DMS153 treated with DMSO at 0.1 percent for 48 hours (cell line): Measurements from ENCODE around the gene UBE3C.
"Not testable (repeated sequence)": the region's sequence is repeated elsewhere in the genome, so short reads cannot be mapped to it uniquely, and the experiment has no call there.

Experiments
- DNase-seq: peaks from one replicate; lab custom pipeline; 2025; ENCODE audit not compliant: unreplicated experiment; lab: John Stamatoyannopoulos, UW

UBE3C gene

GRCh38 chr7:157138424-157139110 lies at the start of gene UBE3C:
Gene UBE3C (plus strand): TSS chr7:157138926. CDS start chr7:157139273, 347 bp downstream.
- peak; percentile 71 for DNase-seq

- no peak for DNase-seq
These were observed 49.6 kb upstream of the UBE3C start for GRCh38 chr7:157089100-157089610.

GRCh38 chr7:157090485-157091165 lies 48.1 kb upstream of the UBE3C start:
- no peak for DNase-seq

- DNase-seq = peak; percentile 38
These were observed 42.3 kb upstream of the UBE3C start for GRCh38 chr7:157096286-157097055.

GRCh38 chr7:157097056-157097329 lies 41.7 kb upstream of the UBE3C start:
- DNase-seq = no peak

DNA sequence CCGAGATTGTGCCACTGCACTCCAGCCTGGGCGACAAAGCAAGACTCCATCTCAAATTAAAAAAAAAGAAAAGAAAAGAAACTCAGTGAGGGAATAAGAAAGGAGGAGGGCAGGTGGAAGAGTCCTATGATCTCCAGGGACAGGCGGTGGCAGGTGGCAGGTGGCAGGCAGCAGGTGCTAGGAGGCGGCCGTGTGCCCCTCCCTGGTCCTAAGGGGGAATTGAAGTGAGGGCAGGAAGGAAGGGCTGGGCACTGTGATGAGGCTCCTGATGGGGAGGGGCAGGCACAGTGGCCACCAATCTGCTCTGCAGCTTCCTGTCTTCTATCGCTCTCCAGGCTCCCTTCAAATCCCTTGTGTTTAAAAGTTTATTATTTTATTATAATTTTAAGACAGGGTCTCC lies 41.2 kb upstream of the UBE3C start:
- DNase-seq = peak; percentile 13

DNA sequence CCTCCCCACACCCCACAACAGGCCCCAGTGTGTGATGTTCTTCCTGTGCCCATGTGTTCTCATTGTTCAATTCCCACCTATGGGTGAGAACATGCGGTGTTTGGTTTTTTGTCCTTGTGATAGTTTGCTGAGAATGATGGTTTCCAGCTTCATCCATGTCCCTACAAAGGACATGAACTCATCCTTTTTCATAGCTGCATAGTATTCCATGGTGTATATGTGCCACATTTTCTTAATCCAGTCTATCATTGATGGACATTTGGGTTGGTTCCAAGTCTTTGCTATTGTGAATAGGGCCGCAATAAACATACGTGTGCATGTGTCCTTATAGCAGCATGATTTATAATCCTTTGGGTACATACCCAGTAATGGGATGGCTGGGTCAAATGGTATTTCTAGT lies 38.7 kb upstream of the UBE3C start:
- DNase-seq = not testable (repeated sequence)

DNA sequence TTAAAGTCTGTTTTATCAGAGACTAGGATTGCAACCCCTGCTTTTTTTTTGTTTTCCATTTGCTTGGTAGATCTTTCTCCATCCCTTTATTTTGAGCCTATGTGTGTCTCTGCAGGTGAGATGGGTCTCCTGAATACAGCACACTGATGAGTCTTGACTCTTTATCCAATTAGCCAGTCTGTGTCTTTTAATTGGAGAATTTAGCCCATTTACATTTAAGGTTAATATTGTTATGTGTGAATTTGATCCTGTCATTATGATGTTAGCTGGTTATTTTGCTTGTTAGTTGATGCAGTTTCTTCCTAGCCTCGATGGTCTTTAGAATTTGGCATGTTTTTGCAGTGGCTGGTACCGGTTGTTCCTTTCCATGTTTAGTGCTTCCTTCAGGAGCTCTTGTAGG lies 35.1 kb upstream of the UBE3C start:
- DNase-seq = not testable (repeated sequence)

- no peak for DNase-seq
These were observed 27.4 kb upstream of the UBE3C start for GRCh38 chr7:157111311-157111710.

GRCh38 chr7:157112706-157113105 lies 26.0 kb upstream of the UBE3C start:
- no peak for DNase-seq

GRCh38 chr7:157113607-157114006 lies 25.1 kb upstream of the UBE3C start:
- no peak for DNase-seq

GRCh38 chr7:157116762-157117161 lies 22.0 kb upstream of the UBE3C start:
- no peak for DNase-seq

DNA sequence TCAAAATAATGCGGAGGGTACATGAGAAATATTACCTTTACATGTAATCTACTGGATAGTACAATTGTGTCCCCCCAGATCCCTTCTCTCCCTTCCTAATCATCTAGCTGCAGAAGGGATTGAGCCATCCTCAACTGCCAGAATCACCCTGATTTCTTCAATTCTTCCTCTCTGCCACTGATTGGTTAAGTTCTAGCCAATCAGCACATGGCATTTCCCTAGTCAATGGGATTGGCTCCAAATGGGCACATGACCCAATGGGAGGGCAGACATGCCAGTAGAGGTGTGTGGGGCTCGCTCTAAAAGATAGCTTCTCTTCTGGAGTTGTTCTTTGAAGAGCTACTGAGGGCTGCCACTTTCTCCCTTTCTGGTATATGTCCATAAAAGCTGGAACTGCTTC lies 20.9 kb upstream of the UBE3C start:
- no peak for DNase-seq

DNA sequence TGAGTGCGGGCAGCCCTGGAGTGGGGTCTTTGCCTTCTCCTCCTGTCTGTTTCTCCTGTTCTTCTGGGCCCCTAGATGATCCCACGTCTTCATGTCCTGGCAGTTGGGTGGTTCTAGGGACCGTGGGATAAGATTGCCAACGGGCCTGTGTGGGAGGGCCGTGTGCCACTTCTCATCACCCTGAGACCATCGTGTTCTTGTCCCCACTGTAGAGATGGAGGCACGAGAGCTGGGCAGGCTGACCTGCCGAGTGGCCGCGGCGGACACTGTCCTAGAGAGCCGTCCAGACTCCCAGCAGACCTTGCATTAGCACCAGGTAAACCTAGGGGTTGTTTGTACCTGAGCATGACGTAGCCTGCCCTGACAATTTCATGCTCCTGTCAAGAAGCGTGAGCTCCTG lies 18.5 kb upstream of the UBE3C start:
- no peak for DNase-seq

DNA sequence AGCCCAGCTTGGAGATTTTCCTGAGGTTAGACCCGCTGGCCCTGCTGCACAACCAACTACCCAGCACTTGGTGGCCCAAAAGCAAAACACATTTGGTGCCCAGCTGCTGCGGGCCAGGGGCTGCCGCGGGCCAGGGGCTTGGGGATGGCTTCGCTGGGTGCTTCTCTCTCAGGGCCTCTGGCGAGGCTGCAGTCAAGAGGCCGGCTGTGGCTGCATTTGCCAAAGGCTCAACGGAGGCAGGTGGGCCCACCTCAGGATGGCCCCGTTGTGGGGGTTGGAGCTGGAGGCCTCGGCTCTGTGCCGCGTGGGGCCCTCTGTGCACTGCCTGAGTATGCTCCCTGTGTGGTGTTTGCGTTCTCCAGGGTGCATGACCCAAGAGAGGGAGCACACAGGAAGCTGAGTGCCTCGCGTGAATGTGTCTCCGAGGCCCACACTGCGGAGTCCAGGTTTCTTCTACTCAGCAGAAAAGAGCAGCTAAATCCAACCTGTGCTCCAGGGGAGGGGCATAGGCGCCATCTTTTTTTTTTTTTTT lies 17.5 kb upstream of the UBE3C start:
- no peak for DNase-seq

GRCh38 chr7:157122800-157123495 lies 15.8 kb upstream of the UBE3C start:
- DNase-seq = no peak

- DNase-seq = no peak
These were observed 14.0 kb upstream of the UBE3C start for GRCh38 chr7:157124690-157125089.

DNA sequence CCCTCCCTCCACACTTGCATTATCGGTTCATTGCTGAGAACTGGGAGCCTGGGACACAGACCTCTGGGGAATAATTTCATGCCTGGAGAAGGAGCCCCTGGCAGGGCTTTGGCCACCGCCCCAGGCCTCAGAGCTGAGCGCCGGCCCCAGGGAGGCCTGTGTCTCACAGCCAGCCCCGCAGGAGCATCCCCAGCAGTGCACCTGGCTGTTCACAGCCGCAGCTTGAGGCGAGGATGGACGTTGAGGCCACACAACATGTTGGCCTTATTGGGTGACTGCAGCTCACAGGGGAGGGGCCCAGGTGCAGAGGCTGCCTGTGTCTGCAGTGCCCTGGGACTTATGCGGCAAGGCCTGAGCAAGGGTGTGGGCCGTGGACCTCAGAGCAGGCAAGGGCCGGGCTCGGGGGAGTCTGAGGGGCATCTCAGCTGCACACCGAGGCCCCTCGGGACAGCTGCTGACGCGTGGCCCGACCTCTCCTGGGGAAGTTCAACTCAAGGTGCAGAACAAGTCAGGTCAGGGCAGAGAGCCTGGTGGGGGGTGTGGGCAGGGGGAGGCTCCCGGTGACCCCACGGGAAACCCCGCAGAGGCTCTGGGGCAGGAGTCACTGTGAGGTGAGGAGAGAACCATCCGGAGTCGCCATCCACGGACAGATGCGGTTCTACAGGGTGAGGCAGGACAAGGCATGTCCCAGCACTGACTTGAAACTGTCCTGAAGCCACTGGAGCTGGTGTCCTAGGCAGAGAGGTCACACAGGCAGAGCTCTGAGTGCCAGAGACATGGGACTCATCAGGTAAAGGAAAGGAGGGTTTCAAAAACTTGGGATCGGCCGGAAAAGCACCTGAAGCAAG lies 13.1 kb upstream of the UBE3C start:
- no peak for DNase-seq

DNA sequence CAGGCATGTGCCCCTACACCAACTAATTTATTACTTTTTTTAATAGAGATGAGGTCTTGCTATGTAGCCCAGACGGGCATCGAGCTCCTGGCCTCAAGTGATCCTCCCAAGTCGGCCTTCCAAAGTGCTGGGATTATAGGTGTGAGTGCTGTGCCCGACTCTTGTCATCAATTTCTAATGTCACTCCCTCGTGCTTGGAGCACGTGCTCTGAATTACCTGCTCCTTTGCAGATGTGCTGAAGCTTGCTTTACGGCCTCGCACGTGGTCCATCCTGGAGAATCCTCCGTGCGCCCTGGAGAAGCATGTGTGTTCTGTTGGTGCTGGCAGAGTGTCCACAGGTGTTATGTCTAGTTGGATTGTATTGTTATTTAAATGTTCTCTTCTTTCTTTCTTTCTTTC lies 11.8 kb upstream of the UBE3C start:
- no peak for DNase-seq

GRCh38 chr7:157129200-157129599 lies 9.5 kb upstream of the UBE3C start:
- DNase-seq = no peak
